Measurements from ENCODE around the gene KIF26B. TPM values are rescaled to one million over a fixed set of nuclear protein-coding genes. Genes with fewer than 3 reads are reported as not detected.

Gene KIF26B
- total RNA-seq, 1 donor from 2014 or later, result 3.4 TPM

GRCh38 chr1:245418077-245418476, 263.3 kb downstream of the KIF26B start:
- TF ChIP-seq CTCF (IDR thresholded peaks at IDR 0.05; ENCODE audit: unreplicated experiment), result no peak
- Mint-ChIP-seq H3K4me1 (ENCODE audit: unreplicated experiment) (no peaks in the 10 kb centered on the region), H3K36me3 (ENCODE audit: low read depth, unreplicated experiment) (no peaks in the 10 kb centered on the region), H3K4me3 (ENCODE audit: unreplicated experiment) (no peak overlapping the region), H3K27me3 (ENCODE audit: unreplicated experiment) (no peaks in the 10 kb centered on the region), H3K27ac (ENCODE audit: unreplicated experiment) (no peak overlapping the region), H3K9me3 (ENCODE audit: unreplicated experiment) (no peaks in the 10 kb centered on the region)
- DNase-seq (ENCODE audit: low spot score), result no peak

DNA sequence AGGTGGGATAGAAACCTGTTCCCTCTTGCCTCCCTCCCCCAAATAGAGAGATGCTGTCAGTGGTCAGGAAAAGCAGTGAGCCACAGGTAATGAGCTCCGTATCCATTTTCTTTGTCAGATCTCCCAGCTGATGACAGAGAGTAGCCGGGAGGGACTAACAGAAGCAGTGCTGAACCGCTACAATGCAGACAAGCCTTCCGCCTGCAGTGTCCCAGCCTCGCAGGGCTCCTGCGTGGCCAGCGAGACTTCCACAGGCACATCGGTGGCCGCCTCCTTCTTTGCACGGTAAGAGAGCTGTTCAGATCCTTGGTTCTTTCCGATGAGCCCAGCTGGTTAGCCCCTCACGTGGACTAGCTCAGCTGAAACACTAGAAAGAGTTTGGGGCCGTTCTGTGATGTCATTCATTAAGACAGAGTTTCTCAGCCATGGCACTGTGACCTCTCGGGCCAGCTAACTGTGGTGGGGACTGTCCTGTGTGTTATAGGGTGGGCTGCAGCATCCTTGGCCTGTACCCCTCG, 264.7 kb downstream of the KIF26B start:
- no peaks in the 10 kb centered on the region for H3K36me3 Mint-ChIP-seq (ENCODE audit: low read depth, unreplicated experiment)

GRCh38 chr1:245419989-245420388, 265.2 kb downstream of the KIF26B start:
- H3K9me3 Mint-ChIP-seq (ENCODE audit: unreplicated experiment), result no peaks in the 10 kb centered on the region
- no peaks in the 10 kb centered on the region for H3K27me3 Mint-ChIP-seq (ENCODE audit: unreplicated experiment)
- H3K36me3 Mint-ChIP-seq (ENCODE audit: low read depth, unreplicated experiment), result no peaks in the 10 kb centered on the region
- no peak overlapping the region for H3K4me3 Mint-ChIP-seq (ENCODE audit: unreplicated experiment)
- H3K4me1 Mint-ChIP-seq (ENCODE audit: unreplicated experiment), result no peaks in the 10 kb centered on the region
- no peak overlapping the region for H3K27ac Mint-ChIP-seq (ENCODE audit: unreplicated experiment)
- no peak for DNase-seq (ENCODE audit: low spot score)
- TF ChIP-seq CTCF (IDR thresholded peaks at IDR 0.05; ENCODE audit: unreplicated experiment), result no peak

More for the DNA sequence above, 264.7 kb downstream of the KIF26B start:
- no peak for DNase-seq (ENCODE audit: low spot score)
- no peaks in the 10 kb centered on the region for H3K4me1 Mint-ChIP-seq (ENCODE audit: unreplicated experiment)
- H3K27me3 Mint-ChIP-seq (ENCODE audit: unreplicated experiment), result no peaks in the 10 kb centered on the region
- H3K27ac Mint-ChIP-seq (ENCODE audit: unreplicated experiment), result no peak overlapping the region
- H3K9me3 Mint-ChIP-seq (ENCODE audit: unreplicated experiment), result no peaks in the 10 kb centered on the region
- H3K4me3 Mint-ChIP-seq (ENCODE audit: unreplicated experiment), result no peak overlapping the region
- TF ChIP-seq CTCF (IDR thresholded peaks at IDR 0.05; ENCODE audit: unreplicated experiment), result no peak

DNA sequence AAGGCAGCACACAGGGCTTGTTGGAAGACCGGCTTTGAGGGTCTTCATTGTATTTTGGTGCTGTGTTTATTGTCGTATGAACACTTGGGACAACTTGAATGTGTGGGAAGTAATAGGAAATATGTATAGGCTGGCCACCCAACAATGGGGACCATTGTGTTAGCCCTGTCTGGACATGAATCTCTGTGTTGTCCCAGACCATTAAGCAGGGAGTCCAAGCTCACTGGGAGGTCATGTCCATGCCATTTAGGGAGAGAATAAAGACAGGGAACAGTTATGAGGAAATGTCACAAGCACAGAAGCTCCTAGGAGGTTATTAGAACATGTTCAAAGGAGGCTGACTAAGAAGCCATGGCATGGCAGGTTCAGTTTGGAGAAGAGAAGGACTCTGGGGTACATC, 266.1 kb downstream of the KIF26B start:
- Mint-ChIP-seq H3K4me1 (ENCODE audit: unreplicated experiment) (no peaks in the 10 kb centered on the region), H3K36me3 (ENCODE audit: low read depth, unreplicated experiment) (no peaks in the 10 kb centered on the region), H3K27ac (ENCODE audit: unreplicated experiment) (no peak overlapping the region), H3K27me3 (ENCODE audit: unreplicated experiment) (no peaks in the 10 kb centered on the region), H3K9me3 (ENCODE audit: unreplicated experiment) (no peaks in the 10 kb centered on the region), H3K4me3 (ENCODE audit: unreplicated experiment) (no peak overlapping the region)
- TF ChIP-seq CTCF (IDR thresholded peaks at IDR 0.05; ENCODE audit: unreplicated experiment), result no peak
- DNase-seq (ENCODE audit: low spot score), result no peak

- Mint-ChIP-seq H3K9me3 (ENCODE audit: unreplicated experiment) (no peaks in the 10 kb centered on the region), H3K27me3 (ENCODE audit: unreplicated experiment) (no peaks in the 10 kb centered on the region), H3K4me3 (ENCODE audit: unreplicated experiment) (no peak overlapping the region), H3K36me3 (ENCODE audit: low read depth, unreplicated experiment) (no peaks in the 10 kb centered on the region), H3K27ac (ENCODE audit: unreplicated experiment) (no peak overlapping the region), H3K4me1 (ENCODE audit: unreplicated experiment) (peaks cover 10% of the 10 kb centered on the region)
- no peak for TF ChIP-seq CTCF (IDR thresholded peaks at IDR 0.05; ENCODE audit: unreplicated experiment)
- no peak for DNase-seq (ENCODE audit: low spot score)
These were observed 273.9 kb downstream of the KIF26B start for GRCh38 chr1:245428681-245429080.
